GM19324 (cell line): ENCODE results near the gene NDRG4.

ENCODE experiments used
- ATAC-seq: cut with Tn5 transposase; IDR thresholded peaks from one replicate; pipeline ENCODE4 v1.9.1; 2021; ENCODE audit warnings: mild to moderate bottlenecking, moderate library complexity; ENCODE audit not compliant: unreplicated experiment, low FRiP score

NDRG4 gene

GRCh38 chr16:58499615-58500351, at the start of gene NDRG4:
NDRG4 (plus strand) TSS chr16:58500143; CDS start chr16:58500249, 106 bp downstream.
- no peak for ATAC-seq

- ATAC-seq = no peak
Observed at GRCh38 chr16:58450590-58450989, 49.4 kb upstream of the NDRG4 start.

- no peak for ATAC-seq
Observed at GRCh38 chr16:58451265-58451689, 48.7 kb upstream of the NDRG4 start.

- ATAC-seq = no peak
Observed at GRCh38 chr16:58451945-58452401, 48.0 kb upstream of the NDRG4 start.

GRCh38 chr16:58452640-58453039, 47.3 kb upstream of the NDRG4 start:
- no peak for ATAC-seq

- ATAC-seq = no peak
Observed at GRCh38 chr16:58454178-58454577, 45.8 kb upstream of the NDRG4 start.

GRCh38 chr16:58454856-58455255, 45.1 kb upstream of the NDRG4 start:
- ATAC-seq = no peak

GRCh38 chr16:58455750-58456149, 44.2 kb upstream of the NDRG4 start:
- no peak for ATAC-seq

GRCh38 chr16:58456193-58456592, 43.8 kb upstream of the NDRG4 start:
- no peak for ATAC-seq

GRCh38 chr16:58458606-58459343, 41.2 kb upstream of the NDRG4 start:
- no peak for ATAC-seq

GRCh38 chr16:58459344-58460218, 40.4 kb upstream of the NDRG4 start:
- ATAC-seq = no peak

- no peak for ATAC-seq
Observed at GRCh38 chr16:58460219-58460610, 39.7 kb upstream of the NDRG4 start.

- ATAC-seq = no peak
Observed at GRCh38 chr16:58461056-58461455, 38.9 kb upstream of the NDRG4 start.

- no peak for ATAC-seq
Observed at GRCh38 chr16:58461640-58462039, 38.3 kb upstream of the NDRG4 start.

GRCh38 chr16:58462089-58462488, 37.9 kb upstream of the NDRG4 start:
- no peak for ATAC-seq

GRCh38 chr16:58462499-58462996, 37.4 kb upstream of the NDRG4 start:
- no peak for ATAC-seq

GRCh38 chr16:58462997-58463941, 36.7 kb upstream of the NDRG4 start:
- no peak for ATAC-seq

- ATAC-seq = no peak
Observed at GRCh38 chr16:58464047-58464915, 35.7 kb upstream of the NDRG4 start.
